ENCODE data around the gene ACTG2. TPM values are rescaled to one million over a fixed set of nuclear protein-coding genes. Genes with fewer than 3 reads are reported as not detected.

ACTG2 gene
- total RNA-seq, 3 donors from 2014 or later = 53.1 to 3,506 (median 391) TPM

DNA sequence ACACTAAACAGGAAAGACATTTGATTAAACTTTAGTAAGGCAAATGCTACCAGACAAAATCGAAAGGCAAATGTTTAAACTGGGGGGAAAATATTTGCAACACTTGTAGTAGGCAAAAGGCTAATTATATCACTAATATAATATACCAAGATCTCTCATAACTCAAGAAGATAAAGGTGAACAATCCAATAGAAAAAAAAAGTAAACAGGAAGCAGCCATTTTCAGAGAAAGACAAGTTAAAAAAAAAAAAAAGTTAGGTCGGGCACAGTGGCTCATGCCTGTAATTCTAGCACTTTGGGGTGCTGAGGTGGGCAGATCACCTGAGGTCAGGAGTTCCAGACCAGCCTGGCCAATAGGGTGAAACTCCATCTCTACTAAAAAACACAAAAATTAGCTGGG is 4.4 kb upstream of the ACTG2 start:
- Histone ChIP-seq H3K4me1 (ENCODE audit: low read depth) (no peaks in the 10 kb centered on the region), H3K4me3 (no peak overlapping the region), H3K9me3 (no peaks in the 10 kb centered on the region), H3K36me3 (ENCODE audit: low read depth) (no peaks in the 10 kb centered on the region)
- intact Hi-C loops (cut with DNase I, micrococcal nuclease) = no loop called here
- no peak for DNase-seq
- no peak for ATAC-seq
- TF ChIP-seq, protein P1, sequence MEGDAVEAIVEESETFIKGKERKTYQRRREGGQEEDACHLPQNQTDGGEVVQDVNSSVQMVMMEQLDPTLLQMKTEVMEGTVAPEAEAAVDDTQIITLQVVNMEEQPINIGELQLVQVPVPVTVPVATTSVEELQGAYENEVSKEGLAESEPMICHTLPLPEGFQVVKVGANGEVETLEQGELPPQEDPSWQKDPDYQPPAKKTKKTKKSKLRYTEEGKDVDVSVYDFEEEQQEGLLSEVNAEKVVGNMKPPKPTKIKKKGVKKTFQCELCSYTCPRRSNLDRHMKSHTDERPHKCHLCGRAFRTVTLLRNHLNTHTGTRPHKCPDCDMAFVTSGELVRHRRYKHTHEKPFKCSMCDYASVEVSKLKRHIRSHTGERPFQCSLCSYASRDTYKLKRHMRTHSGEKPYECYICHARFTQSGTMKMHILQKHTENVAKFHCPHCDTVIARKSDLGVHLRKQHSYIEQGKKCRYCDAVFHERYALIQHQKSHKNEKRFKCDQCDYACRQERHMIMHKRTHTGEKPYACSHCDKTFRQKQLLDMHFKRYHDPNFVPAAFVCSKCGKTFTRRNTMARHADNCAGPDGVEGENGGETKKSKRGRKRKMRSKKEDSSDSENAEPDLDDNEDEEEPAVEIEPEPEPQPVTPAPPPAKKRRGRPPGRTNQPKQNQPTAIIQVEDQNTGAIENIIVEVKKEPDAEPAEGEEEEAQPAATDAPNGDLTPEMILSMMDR (IDR thresholded peaks at IDR 0.05) = no peak

DNA sequence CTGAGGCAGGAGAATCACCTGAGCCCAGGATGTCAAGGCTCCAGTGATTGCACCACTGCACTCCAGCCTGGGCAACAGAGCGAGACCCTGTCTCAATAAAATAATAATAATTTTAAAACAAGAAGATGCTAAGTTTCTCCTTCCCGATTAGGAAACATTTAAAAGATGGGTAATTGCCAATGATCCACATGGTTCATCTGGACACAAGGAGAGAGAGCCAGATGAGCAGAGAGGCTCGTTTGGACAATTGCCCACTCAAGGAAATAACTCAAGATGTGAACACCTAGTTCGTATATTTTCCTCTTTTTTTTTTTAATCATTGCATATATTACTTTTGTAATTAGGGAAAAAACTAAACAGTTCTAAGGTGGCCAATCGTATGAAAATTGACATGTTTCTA is 3.6 kb upstream of the ACTG2 start:
- DNase-seq = no peak
- Histone ChIP-seq H3K36me3 (ENCODE audit: low read depth) (no peaks in the 10 kb centered on the region), H3K9me3 (no peaks in the 10 kb centered on the region), H3K4me1 (ENCODE audit: low read depth) (no peaks in the 10 kb centered on the region), H3K4me3 (no peak overlapping the region)
- ATAC-seq = no peak
- intact Hi-C loops (cut with DNase I, micrococcal nuclease) = no loop called here
- TF ChIP-seq, protein P1 (IDR thresholded peaks at IDR 0.05) = no peak

DNA sequence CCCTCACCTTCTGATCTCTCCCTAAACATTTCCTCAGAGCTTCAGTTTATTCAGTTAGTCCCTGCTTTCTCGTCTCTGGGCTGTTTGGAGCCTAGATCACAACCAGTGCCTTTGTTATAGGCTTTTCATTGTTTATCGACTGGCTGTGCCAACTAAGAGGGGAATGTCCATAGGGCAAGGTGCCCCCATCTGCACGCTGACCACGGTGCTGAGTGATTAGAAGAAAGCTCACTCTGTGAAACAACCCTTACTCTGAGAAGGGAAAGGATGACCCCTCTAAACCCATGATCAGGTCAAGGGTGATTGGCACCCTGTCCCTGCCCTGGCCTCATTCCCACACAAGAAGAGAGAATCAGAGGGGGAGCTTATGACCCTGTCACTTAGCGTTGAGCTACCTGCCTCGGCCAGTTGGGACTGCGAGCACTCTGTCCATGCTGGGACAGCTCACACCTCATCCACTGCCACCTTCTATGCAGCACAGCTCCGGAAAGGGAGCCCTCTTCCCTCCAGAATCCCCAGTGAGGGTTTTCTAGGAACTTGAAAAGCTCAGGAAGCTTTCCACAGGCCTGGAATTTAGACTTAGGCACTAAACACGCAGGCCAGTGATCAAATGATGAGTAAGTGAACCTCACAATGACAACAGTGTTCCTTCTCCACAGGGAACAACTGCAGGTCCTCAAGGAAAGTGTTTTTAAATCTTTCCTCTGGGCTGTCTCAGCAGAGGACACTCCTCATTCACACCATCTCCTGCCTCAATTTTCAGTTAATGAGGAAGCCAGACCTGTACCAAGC is 2.3 kb upstream of the ACTG2 start:
- Histone ChIP-seq H3K4me3 (no peak overlapping the region), H3K9me3 (no peaks in the 10 kb centered on the region), H3K36me3 (ENCODE audit: low read depth) (no peaks in the 10 kb centered on the region), H3K4me1 (ENCODE audit: low read depth) (no peaks in the 10 kb centered on the region)
- TF ChIP-seq, protein P1 (IDR thresholded peaks at IDR 0.05) = no peak
- intact Hi-C loops (cut with DNase I, micrococcal nuclease) = no loop called here
- DNase-seq (no peak), ATAC-seq (no peak)

DNA sequence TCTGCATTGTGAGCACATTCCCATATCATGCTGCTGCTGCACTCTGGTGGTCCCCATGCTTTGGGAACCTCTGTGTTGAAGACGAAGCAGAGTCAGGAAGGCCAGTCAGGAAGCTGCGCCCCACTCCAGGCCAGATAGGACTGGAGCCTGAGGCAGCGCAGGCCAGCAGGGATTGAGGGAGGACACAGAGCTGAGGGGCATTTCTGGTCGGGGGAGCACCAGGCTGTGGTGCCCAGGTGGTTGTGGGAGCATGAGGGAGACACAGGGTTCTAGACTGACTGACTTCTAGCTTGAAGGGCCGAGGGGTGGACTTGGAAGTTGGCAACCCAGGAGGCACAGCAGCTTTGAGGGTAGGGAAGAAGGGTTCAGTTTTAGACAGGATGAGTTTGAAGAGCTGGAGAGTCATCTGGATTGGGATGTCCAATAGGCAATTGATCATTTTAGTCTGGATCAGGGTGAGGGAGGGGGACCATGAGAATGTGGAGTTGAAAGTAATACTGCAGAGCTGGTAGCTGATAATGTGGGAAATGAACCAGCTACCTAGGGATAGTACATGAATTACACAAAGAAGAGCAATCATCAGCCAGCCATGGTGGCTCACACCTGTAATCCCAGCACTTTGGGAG is 1.4 kb upstream of the ACTG2 start:
- H3K9me3 ChIP-seq = no peaks in the 10 kb centered on the region
- intact Hi-C loops (cut with DNase I, micrococcal nuclease) = no loop called here
- TF ChIP-seq, protein P1 (IDR thresholded peaks at IDR 0.05) = no peak
- ATAC-seq (no peak), DNase-seq (no peak)
- H3K36me3 ChIP-seq (ENCODE audit: low read depth) = no peaks in the 10 kb centered on the region
- no peak overlapping the region for H3K4me3 ChIP-seq
- H3K4me1 ChIP-seq (ENCODE audit: low read depth) = no peaks in the 10 kb centered on the region

DNA sequence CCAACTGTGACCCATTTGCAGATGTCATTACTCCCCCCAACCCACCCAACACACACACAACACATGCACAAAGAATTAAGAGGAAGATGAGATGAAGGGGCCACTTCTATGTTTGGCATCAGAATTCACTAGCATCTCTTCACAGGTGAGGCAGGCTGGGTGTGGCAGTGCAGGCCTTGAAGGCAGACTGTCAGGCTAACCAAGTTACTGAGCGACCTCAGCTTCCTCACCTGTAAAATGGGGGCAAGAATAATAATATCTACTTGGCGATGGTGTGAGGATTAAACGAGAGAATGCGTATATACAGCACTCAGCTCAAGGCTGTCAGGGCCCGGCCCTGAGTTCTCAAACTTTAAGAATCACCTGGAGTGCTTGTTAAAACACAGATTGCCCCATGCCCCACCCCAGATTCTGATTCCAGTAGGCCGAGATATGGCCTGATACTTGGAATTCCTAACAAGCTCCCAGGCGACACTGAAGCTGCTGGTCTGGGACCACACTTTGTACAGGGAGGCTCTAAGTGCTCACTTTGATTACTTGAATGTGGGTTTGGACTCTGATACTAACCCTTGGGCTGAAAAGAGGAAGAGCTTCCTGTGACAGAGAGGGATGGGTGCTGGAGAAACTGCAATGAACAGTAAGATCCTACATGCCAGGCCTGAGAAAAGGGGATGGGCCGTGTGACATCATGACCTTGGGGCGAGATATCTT is 1.1 kb downstream of the ACTG2 start:
- TF ChIP-seq, protein P1 (IDR thresholded peaks at IDR 0.05) = no peak
- DNase-seq (no peak), ATAC-seq (peak; percentile 35)
- no peaks in the 10 kb centered on the region for H3K9me3 ChIP-seq
- intact Hi-C loops (cut with DNase I, micrococcal nuclease) = no loop called here
- H3K4me1 ChIP-seq (ENCODE audit: low read depth) = no peaks in the 10 kb centered on the region
- no peaks in the 10 kb centered on the region for H3K36me3 ChIP-seq (ENCODE audit: low read depth)
- H3K4me3 ChIP-seq = no peak overlapping the region
